ENCODE measurements around the gene AKT2.

GRCh38 chr19:40229926-40230417 is 55.2 kb downstream of the AKT2 start:
- TF ChIP-seq CTCF (IDR thresholded peaks at IDR 0.05; ENCODE audit: low read length) (no peak), EZH2 (optimal IDR thresholded peaks at IDR 0.05; ENCODE audit: low read depth, low read length) (no peak)

Data from MM.1S (cell line).